ENCODE results near the gene MAGEA4.
"Not testable (repeated sequence)": the region's sequence is repeated elsewhere in the genome, so short reads cannot be mapped to it uniquely, and the experiment has no call there.

The MAGEA4 gene

GRCh38 chrX:151912221-151912620, 468 bp upstream of the MAGEA4 start:
- H3K4me3 ChIP-seq (ENCODE audit: low read length) = no peak overlapping the region
- no peak for DNase-seq (ENCODE audit: low read depth)
- TF ChIP-seq CTCF (conservative IDR thresholded peaks at IDR 0.05; ENCODE audit: low read length) = no peak

- not testable (repeated sequence) for DNase-seq (ENCODE audit: low read depth); H3K4me3 ChIP-seq (ENCODE audit: low read length)
These were observed 6.0 kb downstream of the MAGEA4 start for GRCh38 chrX:151918736-151919135.

GRCh38 chrX:151919610-151920009, 6.9 kb downstream of the MAGEA4 start:
- no peak for TF ChIP-seq CTCF (conservative IDR thresholded peaks at IDR 0.05; ENCODE audit: low read length)
- no peak overlapping the region for H3K4me3 ChIP-seq (ENCODE audit: low read length)
- no peak for DNase-seq (ENCODE audit: low read depth)

GRCh38 chrX:151920101-151920500, 7.4 kb downstream of the MAGEA4 start:
- no peak for TF ChIP-seq CTCF (conservative IDR thresholded peaks at IDR 0.05; ENCODE audit: low read length)
- no peak for DNase-seq (ENCODE audit: low read depth)
- no peak overlapping the region for H3K4me3 ChIP-seq (ENCODE audit: low read length)

GRCh38 chrX:151920530-151920929, 7.8 kb downstream of the MAGEA4 start:
- no peak overlapping the region for H3K4me3 ChIP-seq (ENCODE audit: low read length)
- no peak for DNase-seq (ENCODE audit: low read depth)
- no peak for TF ChIP-seq CTCF (conservative IDR thresholded peaks at IDR 0.05; ENCODE audit: low read length)

- DNase-seq (ENCODE audit: low read depth) = no peak
- no peak for TF ChIP-seq CTCF (conservative IDR thresholded peaks at IDR 0.05; ENCODE audit: low read length)
- H3K4me3 ChIP-seq (ENCODE audit: low read length) = no peak overlapping the region
These were observed 8.6 kb downstream of the MAGEA4 start for GRCh38 chrX:151921292-151921691.

- DNase-seq (ENCODE audit: low read depth) = no peak
- no peak overlapping the region for H3K4me3 ChIP-seq (ENCODE audit: low read length)
- TF ChIP-seq CTCF (conservative IDR thresholded peaks at IDR 0.05; ENCODE audit: low read length) = no peak
These were observed 9.2 kb downstream of the MAGEA4 start for GRCh38 chrX:151921866-151922265.

- TF ChIP-seq CTCF (conservative IDR thresholded peaks at IDR 0.05; ENCODE audit: low read length) = no peak
- no peak for DNase-seq (ENCODE audit: low read depth)
- H3K4me3 ChIP-seq (ENCODE audit: low read length) = no peak overlapping the region
These were observed 10.0 kb downstream of the MAGEA4 start for GRCh38 chrX:151922692-151923091.
